Measurements from ENCODE around the gene CUEDC1. TPM values are rescaled to one million over a fixed set of nuclear protein-coding genes. Genes with fewer than 3 reads are reported as not detected.

CUEDC1 gene
- total and polyA plus RNA-seq, 11 donors, result 29.6 to 68.5 (median 42.2) TPM

DNA sequence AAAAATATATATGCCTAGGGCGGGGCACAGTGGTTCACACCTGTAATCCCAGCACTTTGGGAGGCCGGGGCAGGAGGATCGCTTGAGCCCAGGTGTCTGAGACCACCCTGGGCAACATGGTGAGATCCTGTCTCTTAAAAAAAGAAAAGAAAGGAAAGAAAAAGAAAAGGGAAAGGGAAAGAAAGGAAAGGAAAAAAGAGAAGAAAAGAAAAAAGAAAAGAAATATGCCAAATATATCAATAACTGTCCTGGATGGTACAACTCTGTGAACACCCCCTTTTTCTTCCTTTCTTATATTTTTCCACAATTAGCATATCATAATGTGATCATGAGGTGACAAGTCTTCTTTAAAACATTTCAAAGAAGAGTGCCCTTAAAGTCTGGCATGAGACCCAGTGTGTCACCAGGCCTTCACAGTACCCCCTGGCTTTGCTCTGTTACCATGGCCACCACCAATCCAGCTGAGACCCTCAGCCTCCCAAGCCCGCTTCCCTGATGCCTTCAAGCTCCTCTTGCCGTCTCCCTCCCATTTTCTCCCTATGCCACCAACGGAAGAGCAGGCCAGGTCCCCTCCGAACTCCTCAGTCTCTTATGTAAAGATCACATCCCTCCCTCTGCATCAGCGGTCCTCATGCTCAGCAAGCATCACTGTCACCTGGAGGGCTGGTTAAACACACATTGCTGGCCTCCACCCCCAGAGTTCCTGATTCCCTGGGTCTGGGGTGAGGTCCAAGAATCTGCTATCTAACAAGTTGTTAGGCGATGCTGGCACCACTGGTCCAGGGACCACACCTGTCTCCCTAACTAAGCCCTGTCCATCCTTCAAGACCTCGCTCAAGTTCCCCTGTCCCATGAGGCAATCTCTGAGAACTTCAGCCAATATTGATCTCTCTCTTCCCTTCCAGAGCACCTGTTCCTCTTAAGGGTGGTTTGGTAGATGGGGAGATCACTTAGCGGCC lies 44.5 kb downstream of the CUEDC1 start:
- Histone ChIP-seq H3K4me1 (peaks cover 7 to 73% (median 45%) of the 10 kb centered on the region in 12 donors), H3K36me3 (no peaks in the 10 kb centered on the region), H3K9me3 (no peaks in the 10 kb centered on the region), H3K27me3 (no peaks in the 10 kb centered on the region), H3K4me3 (no peak overlapping the region), H3K27ac (peak overlapping the region in 5 of 12 donors; percentile 70 to 84 (median 79))
- no peak for DNase-seq
- no peak for TF ChIP-seq POLR2A (IDR thresholded peaks at IDR 0.05)
- TF ChIP-seq, protein P1, sequence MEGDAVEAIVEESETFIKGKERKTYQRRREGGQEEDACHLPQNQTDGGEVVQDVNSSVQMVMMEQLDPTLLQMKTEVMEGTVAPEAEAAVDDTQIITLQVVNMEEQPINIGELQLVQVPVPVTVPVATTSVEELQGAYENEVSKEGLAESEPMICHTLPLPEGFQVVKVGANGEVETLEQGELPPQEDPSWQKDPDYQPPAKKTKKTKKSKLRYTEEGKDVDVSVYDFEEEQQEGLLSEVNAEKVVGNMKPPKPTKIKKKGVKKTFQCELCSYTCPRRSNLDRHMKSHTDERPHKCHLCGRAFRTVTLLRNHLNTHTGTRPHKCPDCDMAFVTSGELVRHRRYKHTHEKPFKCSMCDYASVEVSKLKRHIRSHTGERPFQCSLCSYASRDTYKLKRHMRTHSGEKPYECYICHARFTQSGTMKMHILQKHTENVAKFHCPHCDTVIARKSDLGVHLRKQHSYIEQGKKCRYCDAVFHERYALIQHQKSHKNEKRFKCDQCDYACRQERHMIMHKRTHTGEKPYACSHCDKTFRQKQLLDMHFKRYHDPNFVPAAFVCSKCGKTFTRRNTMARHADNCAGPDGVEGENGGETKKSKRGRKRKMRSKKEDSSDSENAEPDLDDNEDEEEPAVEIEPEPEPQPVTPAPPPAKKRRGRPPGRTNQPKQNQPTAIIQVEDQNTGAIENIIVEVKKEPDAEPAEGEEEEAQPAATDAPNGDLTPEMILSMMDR (IDR thresholded peaks at IDR 0.05), result no peak
- intact Hi-C loops (cut with DNase I), result loop anchor here in 4 of 10 donors (5.0 kb wide), 2 partner anchors 42 to 47 kb away; partner anchors contain the start of gene CUEDC1 (in 1 of the 4)
- WGBS, 4 donors, result 93 to 94% (median 93%) methylated on average over 11 of the region's 11 CpGs
- ATAC-seq, result no peak

DNA sequence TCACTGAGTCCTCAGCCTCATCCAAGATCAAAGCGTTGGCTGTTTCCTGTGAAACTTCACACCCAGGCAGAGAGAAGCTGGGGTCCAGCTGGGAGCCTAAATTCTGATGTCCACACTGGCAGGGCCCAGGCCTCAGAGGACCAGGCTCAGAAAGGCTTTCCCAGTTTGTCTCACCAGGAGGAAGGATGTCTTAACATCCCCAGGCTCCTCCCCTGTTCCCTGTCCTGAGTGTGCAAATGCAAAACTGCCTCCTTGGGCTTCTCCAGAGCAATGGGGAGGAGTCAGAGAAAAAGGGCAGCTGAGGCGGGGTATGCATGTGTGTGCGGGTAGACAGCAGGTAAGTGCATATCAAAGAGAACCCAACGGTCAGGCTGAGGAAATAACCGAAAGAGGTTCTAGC lies 45.7 kb downstream of the CUEDC1 start:
- no peak for TF ChIP-seq POLR2A (IDR thresholded peaks at IDR 0.05)
- TF ChIP-seq, protein P1 (IDR thresholded peaks at IDR 0.05), result no peak
- no peak for DNase-seq
- Histone ChIP-seq H3K36me3 (no peaks in the 10 kb centered on the region), H3K27me3 (no peaks in the 10 kb centered on the region), H3K4me1 (peaks cover 5 to 73% (median 40%) of the 10 kb centered on the region in 12 donors), H3K9me3 (no peaks in the 10 kb centered on the region), H3K27ac (peak overlapping the region in 1 of 12 donors; percentile 84), H3K4me3 (no peak overlapping the region)
- intact Hi-C loops (cut with DNase I), result loop anchor here in 1 of 10 donors (5.0 kb wide), 1 partner anchor 48 kb away; the partner anchor contains the start of gene CUEDC1
- WGBS, 4 donors, result 78 to 87% (median 85%) methylated on average over 5 of the region's 5 CpGs
- ATAC-seq, result no peak

DNA sequence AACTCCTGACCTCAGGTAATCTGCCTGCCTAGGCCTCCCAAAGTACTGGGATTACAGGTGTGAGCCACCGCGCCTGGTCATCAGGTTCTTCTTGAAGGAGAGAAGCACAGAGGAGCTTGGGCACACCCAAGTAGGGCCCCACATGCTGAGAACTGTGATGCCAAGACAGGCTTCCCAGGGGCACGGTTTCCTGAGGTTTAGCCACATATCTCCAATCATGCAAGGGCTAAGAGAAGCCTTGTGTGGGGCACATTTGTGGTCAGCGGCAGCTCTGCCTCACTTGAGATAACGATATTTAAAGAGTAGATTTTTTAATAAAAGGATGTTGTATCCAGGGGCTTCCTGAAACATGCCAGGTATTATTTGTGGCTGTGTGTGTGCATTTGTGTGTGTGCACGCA lies 46.9 kb downstream of the CUEDC1 start:
- ATAC-seq (no peak), DNase-seq (no peak)
- intact Hi-C loops (cut with DNase I), result loop anchor here in 1 of 10 donors (5.0 kb wide), 1 partner anchor 49 kb away; the partner anchor contains the start of gene CUEDC1
- 84 to 92% (median 90%) methylated on average over 6 of the region's 6 CpGs for WGBS, 4 donors
- Histone ChIP-seq H3K4me3 (no peak overlapping the region), H3K4me1 (peaks cover 0 to 73% (median 40%) of the 10 kb centered on the region in 12 donors), H3K9me3 (no peaks in the 10 kb centered on the region), H3K27me3 (no peaks in the 10 kb centered on the region), H3K36me3 (no peaks in the 10 kb centered on the region), H3K27ac (no peak overlapping the region)
- TF ChIP-seq, protein P1 (IDR thresholded peaks at IDR 0.05), result no peak
- no peak for TF ChIP-seq POLR2A (IDR thresholded peaks at IDR 0.05)

DNA sequence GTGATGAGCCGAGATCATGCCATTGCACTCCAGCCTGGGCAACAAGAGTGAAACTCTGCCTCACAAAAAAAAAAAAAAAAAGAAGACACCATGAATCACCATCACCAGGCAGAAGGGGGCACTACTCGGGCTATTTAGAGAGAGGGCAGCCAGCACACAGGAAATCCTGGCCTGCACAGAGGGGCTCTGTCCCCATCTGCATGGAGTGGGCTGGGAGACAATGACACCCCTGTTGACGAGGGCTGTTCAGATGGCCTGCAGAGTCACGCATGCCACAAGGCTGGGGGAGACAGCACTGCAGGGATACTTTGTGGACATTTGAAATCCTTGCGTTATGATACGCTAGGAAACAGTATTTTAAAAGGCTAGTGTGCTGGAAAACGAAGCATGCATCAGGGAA lies 48.3 kb downstream of the CUEDC1 start:
- Histone ChIP-seq H3K9me3 (no peaks in the 10 kb centered on the region), H3K27ac (peak overlapping the region in 1 of 12 donors; percentile 45), H3K4me3 (no peak overlapping the region), H3K27me3 (no peaks in the 10 kb centered on the region), H3K4me1 (peaks cover 4 to 73% (median 38%) of the 10 kb centered on the region in 12 donors), H3K36me3 (no peaks in the 10 kb centered on the region)
- WGBS, 4 donors, result 76 to 82% (median 80%) methylated on average over 7 of the region's 7 CpGs
- intact Hi-C loops (cut with DNase I), result loop anchor here in 1 of 10 donors (5.0 kb wide), 1 partner anchor 50 kb away; the partner anchor contains the start of gene CUEDC1
- DNase-seq (peak in 1 of 5 donors; percentile 14), ATAC-seq (no peak)
- TF ChIP-seq POLR2A (IDR thresholded peaks at IDR 0.05), result no peak
- TF ChIP-seq, protein P1 (IDR thresholded peaks at IDR 0.05), result peak in 1 of 12 donors; percentile 5

All from heart left ventricle (tissue), 16 donors.